GM21717 (cell line): ENCODE measurements around the gene DACT1.

Experiments
- ATAC-seq: cut with Tn5 transposase; IDR thresholded peaks from one replicate; pipeline ENCODE4 v1.9.1; 2021; ENCODE audit warnings: mild to moderate bottlenecking, moderate library complexity; ENCODE audit not compliant: unreplicated experiment

The DACT1 gene

DNA sequence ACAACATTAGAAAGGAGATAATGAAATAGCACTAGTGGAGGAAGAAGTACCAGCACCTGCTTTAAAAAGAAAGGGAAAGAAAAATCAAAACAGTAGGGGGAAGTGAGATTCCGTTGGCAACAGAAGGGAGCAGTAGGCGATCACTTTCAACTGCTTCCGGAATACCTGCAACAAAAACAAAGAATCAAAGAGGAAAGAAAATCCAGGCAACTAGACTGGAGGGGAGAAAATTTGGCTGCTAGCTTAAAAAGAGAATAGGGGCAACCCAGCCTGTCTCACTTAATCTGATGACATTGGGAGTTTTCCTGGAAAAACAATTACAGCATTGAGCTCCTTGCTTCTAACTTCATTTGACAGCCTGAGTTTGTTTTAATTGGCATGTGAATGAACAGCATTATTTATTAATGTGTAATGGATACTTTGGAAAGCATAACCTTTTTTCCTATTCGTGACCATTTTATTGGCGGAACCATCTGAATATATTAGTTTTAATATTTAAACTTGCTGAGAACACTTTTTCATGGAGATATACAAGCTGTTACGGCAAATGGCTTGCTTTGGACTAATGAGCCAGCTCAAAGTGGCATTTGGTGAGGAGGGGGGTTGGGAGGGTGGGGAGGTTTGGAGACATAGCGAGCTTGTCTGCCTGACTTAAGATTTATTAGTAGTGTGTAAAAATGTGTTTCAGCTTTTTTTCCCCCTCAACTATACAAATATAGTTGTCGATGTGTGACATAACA, 2.5 kb upstream of the DACT1 start:
- ATAC-seq, result no peak

DNA sequence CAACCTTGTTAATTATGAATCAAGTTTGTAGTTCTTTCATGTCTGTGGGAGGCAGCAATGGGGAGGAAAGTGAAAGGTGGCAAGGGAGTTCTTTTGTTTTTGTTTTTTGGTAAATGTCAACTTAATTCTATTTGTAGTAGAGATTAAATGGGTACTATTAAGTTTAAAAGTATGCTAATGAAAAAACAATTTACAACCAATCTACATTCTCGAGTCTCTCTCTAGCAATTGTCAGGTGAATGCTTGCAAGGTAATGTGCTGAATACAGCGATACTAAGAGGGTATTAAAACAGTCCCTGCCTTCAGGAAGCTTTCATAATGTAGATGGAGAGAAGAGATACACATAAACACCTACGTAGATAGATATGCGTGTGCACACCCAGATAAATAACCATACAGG, 1.6 kb upstream of the DACT1 start:
- no peak for ATAC-seq

- no peak for ATAC-seq
These were observed 747 bp upstream of the DACT1 start for GRCh38 chr14:58637040-58637390.

- peak; percentile 30 for ATAC-seq
These were observed 752 bp downstream of the DACT1 start for GRCh38 chr14:58638231-58639197.

GRCh38 chr14:58639198-58639565, 1.4 kb downstream of the DACT1 start:
- ATAC-seq, result no peak

DNA sequence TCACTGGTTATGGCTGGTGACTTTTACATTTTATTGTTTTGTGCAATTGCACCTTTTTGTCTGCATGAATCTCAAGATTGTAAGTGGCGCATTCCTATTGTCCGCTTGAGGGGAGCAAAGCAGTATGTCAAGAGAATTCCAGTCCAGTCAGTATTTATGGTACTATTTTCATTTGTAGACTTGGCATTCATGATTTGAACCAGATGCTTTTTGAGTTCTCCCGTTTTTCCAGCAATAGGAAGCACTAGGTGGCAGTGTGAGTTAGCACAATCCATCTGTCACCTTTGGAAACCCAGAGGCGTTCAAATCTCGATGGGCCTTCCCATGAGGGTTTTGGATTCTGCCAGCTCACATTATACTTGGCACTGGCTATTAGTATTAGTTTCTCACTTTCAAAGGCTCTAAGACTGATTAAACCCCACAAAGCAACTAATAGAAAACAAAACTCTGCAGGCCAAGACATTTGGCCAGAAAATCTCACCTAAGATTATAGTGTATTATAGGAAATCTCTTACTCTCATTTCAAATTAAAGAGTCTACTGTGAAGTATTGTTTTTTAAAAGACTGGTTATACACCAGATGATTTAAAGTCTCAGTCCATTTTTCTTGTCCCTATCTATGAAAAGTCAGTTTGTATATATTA, 2.2 kb downstream of the DACT1 start:
- ATAC-seq, result no peak

DNA sequence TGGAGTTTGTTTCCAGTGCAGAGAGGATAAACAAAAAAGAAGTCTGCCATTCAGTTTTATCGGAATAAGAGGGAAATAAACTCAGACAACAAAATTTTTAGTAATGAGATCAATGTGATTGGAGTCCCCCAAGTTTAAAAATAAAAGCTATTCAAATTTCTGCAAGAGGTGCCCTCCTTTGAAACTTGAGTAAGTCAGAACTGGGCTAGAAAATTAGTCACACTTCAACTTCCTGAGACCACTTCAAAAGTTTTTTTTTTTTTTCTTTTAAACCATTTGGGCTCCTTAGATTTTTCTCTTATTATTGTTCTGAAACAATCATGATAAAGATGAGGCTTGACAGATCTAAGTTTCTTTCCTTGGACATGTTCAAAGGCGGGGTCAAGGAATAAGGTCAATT, 3.2 kb downstream of the DACT1 start:
- ATAC-seq, result no peak

DNA sequence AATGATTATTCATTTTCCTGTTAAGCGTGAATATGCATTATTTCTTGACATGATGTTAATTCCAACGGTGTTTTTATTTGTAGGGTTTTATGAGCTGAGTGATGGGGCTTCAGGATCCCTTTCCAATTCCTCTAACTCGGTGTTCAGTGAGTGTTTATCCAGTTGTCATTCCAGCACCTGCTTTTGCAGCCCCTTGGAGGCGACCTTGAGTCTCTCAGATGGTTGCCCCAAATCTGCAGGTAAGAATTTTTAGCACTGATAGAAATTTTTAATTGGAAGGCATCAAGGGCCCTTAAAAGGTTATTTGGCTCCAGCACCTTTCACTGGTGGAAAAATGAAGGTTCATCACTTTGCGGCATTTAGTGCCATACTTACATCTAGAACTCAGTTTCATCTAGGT, 3.7 kb downstream of the DACT1 start:
- no peak for ATAC-seq

DNA sequence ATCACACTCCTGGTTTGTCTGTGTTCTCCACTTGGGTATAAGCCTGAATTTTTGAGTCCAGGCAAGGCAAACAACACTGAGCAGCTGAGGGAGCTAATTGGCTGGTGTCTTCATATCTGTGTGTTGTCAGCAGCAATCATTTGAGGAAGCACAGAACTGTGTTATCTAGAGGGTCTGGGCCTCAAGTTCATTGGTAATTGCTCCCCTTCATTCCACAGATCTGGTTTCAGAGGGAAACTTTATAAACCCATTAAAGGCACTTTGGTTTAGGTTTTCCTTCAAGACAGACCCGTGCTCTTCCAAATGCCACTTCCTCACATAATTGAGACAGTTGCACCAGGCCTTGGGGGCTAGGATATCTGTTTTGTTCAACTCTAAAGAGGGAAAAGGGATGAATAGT, 5.6 kb downstream of the DACT1 start:
- ATAC-seq, result no peak

DNA sequence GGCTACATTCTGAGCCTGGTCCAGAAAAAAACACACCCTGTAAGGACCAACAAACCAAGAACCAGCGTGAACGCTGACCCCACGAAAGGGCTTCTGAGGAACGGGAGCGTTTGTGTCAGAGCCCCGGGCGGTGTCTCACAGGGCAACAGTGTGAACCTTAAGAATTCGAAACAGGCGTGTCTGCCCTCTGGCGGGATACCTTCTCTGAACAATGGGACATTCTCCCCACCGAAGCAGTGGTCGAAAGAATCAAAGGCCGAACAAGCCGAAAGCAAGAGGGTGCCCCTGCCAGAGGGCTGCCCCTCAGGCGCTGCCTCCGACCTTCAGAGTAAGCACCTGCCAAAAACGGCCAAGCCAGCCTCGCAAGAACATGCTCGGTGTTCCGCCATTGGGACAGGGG, 7.9 kb downstream of the DACT1 start:
- ATAC-seq, result no peak

DNA sequence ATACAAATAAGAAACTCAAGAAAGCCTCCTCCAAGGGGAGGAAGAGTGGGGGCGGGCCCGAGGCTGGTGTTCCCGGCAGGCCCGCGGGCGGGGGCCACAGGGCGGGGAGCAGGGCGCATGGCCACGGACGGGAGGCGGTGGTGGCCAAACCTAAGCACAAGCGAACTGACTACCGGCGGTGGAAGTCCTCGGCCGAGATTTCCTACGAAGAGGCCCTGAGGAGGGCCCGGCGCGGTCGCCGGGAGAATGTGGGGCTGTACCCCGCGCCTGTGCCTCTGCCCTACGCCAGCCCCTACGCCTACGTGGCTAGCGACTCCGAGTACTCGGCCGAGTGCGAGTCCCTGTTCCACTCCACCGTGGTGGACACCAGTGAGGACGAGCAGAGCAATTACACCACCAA, 8.7 kb downstream of the DACT1 start:
- ATAC-seq, result no peak

GRCh38 chr14:58647777-58648176, 10.0 kb downstream of the DACT1 start:
- no peak for ATAC-seq

DNA sequence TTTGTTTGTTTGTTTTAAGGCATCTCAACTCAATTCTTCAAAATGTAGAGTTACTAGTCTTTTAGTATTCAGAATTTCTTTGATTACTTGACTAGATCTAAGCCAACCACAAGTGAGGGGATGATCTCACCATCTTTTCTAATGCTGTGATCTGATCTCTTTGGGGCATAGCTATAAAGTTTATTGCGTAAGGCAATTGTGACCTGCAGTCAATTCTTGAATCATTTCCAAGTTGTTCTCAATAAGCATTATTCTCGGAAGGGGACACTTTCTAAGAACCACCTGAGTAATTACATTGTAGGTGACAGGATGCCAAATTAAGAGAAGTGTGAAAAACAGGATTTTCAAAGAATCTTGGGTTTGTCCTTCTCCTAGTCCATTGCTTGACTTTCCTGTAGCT, 13.1 kb downstream of the DACT1 start:
- ATAC-seq, result no peak

- ATAC-seq, result no peak
These were observed 19.1 kb downstream of the DACT1 start for GRCh38 chr14:58656671-58657411.

DNA sequence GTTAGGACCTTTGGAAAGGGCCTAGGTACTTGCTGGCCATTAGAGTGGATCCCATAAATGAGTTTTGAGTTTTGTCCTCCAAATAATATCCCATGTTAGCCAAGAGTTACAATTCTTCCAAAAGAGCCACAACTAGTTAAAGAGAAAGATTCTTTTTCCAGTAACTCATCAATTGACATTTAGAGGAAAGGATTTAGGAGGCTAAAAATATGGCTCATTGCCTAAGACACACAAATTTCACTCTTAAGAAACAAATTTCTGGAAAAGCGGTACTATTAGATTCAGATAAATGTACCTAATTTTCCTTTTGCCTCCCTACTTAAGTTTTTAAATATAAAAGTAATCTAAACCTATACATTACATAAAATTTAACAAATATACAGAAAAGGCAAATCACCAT, 21.3 kb downstream of the DACT1 start:
- no peak for ATAC-seq

DNA sequence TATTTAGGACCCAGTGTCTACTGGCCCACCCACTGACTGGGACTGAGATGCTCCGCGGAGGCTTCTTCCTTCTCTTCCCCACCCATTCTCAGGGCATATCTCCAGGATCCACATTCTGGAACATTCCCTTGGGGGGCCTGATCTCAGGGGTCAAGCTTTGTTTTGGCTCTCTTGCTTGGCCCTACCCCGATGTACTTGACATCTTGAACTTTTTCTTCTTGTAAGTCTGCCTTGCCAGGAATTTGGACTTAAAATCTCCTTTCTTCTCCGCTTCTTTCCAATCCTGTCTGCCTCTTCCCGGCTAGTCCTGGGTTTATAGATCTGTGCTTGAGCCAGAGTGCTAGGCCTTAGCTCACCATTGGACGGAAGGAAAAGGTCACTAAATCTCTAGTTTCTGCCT, 22.1 kb downstream of the DACT1 start:
- ATAC-seq, result no peak

DNA sequence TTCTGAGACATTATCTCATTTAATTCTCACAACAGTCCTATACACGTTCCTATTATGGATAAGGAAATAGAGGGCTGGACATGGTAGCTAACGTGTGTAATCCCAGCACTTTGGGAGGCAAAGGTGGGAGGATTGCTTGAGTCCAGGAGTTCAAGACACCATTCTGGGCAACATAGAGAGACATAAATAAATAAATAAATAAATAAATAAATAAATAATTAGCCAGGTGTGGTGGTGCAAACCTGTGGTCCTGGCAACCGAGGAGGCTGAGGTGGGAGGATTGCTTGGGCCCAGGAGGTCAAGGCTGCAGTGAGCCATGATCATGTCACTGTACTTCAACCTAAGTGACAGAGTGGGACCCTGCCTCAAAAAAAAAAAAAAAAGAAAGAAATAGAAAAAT, 22.6 kb downstream of the DACT1 start:
- ATAC-seq, result no peak

GRCh38 chr14:58662018-58662417, 24.3 kb downstream of the DACT1 start:
- no peak for ATAC-seq

GRCh38 chr14:58662759-58663158, 25.0 kb downstream of the DACT1 start:
- ATAC-seq, result no peak

DNA sequence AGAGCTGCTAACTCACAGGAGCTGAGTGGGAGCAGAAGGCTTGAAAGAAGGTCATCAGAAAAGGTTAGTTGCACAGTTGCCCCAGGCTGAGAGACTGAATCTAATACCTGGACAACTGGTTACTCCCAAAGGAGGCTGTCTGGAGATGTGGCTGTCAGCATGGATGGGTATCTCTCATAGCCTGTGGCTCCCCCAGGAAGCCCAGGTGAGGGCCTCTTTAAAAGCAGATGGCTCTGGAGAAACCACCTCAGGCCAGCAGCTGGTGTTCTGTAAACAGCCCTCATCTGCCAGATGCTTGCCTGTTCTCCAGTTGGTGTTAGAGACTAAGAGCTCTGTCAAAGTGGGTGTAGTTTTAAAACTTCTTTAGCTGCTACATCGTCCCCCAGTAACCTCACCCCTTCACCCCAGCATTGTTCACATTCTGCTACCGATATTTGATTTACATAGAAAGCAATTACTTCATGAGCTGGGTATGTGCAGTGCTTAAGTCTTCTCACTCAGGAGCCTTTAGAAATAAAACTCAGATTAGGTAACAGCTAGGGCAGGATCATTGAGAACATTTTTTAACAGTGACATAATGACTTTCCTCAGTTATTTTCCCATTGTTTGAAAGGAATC, 25.8 kb downstream of the DACT1 start:
- ATAC-seq, result no peak
